ENCODE measurements around the gene CLSTN1. TPM values are rescaled to one million over a fixed set of nuclear protein-coding genes. Genes with fewer than 3 reads are reported as not detected.

CLSTN1 gene
- total RNA-seq, 1 donor from 2014 or later, result 179 TPM

- Mint-ChIP-seq H3K4me3 (ENCODE audit: unreplicated experiment) (no peak overlapping the region), H3K9me3 (ENCODE audit: unreplicated experiment) (no peaks in the 10 kb centered on the region), H3K4me1 (ENCODE audit: unreplicated experiment) (no peaks in the 10 kb centered on the region), H3K27me3 (ENCODE audit: unreplicated experiment) (no peaks in the 10 kb centered on the region), H3K36me3 (ENCODE audit: unreplicated experiment) (no peaks in the 10 kb centered on the region), H3K27ac (ENCODE audit: unreplicated experiment) (no peak overlapping the region)
- TF ChIP-seq, protein P1, sequence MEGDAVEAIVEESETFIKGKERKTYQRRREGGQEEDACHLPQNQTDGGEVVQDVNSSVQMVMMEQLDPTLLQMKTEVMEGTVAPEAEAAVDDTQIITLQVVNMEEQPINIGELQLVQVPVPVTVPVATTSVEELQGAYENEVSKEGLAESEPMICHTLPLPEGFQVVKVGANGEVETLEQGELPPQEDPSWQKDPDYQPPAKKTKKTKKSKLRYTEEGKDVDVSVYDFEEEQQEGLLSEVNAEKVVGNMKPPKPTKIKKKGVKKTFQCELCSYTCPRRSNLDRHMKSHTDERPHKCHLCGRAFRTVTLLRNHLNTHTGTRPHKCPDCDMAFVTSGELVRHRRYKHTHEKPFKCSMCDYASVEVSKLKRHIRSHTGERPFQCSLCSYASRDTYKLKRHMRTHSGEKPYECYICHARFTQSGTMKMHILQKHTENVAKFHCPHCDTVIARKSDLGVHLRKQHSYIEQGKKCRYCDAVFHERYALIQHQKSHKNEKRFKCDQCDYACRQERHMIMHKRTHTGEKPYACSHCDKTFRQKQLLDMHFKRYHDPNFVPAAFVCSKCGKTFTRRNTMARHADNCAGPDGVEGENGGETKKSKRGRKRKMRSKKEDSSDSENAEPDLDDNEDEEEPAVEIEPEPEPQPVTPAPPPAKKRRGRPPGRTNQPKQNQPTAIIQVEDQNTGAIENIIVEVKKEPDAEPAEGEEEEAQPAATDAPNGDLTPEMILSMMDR (IDR thresholded peaks at IDR 0.05), result no peak
- no peak for DNase-seq (ENCODE audit: extremely low spot score, unreplicated experiment)
Measured at GRCh38 chr1:9680828-9681227, 142.9 kb downstream of the CLSTN1 start.

DNA sequence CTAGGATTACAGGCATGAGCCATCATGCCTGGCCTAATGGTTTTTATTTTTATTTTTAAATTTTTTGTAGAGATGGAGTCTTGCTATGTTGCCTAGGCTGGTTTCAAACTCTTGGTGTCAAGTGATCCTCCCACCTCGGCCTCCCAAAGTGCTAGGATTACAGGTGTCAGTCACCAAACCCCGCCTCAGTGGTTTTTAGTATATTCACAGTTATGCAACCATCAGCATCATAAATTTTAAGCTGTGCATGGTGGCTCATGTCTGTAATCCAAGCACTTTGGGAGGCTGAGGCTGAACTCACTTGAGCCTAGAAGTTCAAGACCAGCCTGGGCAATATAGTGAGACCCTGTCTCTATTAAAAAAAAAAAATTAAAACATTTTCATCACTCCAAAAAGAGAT is 143.7 kb downstream of the CLSTN1 start:
- DNase-seq (ENCODE audit: extremely low spot score, unreplicated experiment), result no peak
- no peaks in the 10 kb centered on the region for H3K9me3 Mint-ChIP-seq (ENCODE audit: unreplicated experiment)
- no peaks in the 10 kb centered on the region for H3K4me1 Mint-ChIP-seq (ENCODE audit: unreplicated experiment)
- H3K27me3 Mint-ChIP-seq (ENCODE audit: unreplicated experiment), result no peaks in the 10 kb centered on the region
- H3K27ac Mint-ChIP-seq (ENCODE audit: unreplicated experiment), result no peak overlapping the region
- H3K4me3 Mint-ChIP-seq (ENCODE audit: unreplicated experiment), result no peak overlapping the region
- TF ChIP-seq, protein P1 (IDR thresholded peaks at IDR 0.05), result no peak
- no peaks in the 10 kb centered on the region for H3K36me3 Mint-ChIP-seq (ENCODE audit: unreplicated experiment)

Other genes starting within 250 kb of the CLSTN1 start
- 17.3 and 17.9 TPM in 2 replicates for gene TMEM201, start 235.1 kb downstream of the CLSTN1 start, total RNA-seq
- gene PIK3CD, start 172.2 kb downstream of the CLSTN1 start, total RNA-seq, result 10.1 and 14.6 TPM in 2 replicates
- gene CTNNBIP1, start 86.3 kb upstream of the CLSTN1 start, total RNA-seq, result 27.6 and 30.4 TPM in 2 replicates
- gene LZIC, start 119.4 kb upstream of the CLSTN1 start, total RNA-seq, result 28.6 and 32.3 TPM in 2 replicates
- gene NMNAT1, start 119.5 kb upstream of the CLSTN1 start, total RNA-seq, result 14.5 TPM in 2 replicates
- gene RBP7, start 173.3 kb upstream of the CLSTN1 start, total RNA-seq, result not detected in 2 replicates
- gene UBE4B, start 209.0 kb upstream of the CLSTN1 start, total RNA-seq, result 59.3 and 62.2 TPM in 2 replicates

Data from osteocyte (in vitro differentiated cells).